Activated CD8-positive, alpha-beta memory T cell treated with anti-CD3 and anti-CD28 coated beads for 24 hours (primary cell): ENCODE measurements around the gene HEPN1.
A peak's percentile ranks its signal among the peaks of the same experiment; 100 is the strongest.

Experiments
- DNase-seq: peaks from one replicate; pipeline ENCODE4 v3.0.0-alpha.2; 2020

HEPN1 gene

GRCh38 chr11:124902616-124903015 is 16.4 kb upstream of the HEPN1 start:
- no peak for DNase-seq

DNA sequence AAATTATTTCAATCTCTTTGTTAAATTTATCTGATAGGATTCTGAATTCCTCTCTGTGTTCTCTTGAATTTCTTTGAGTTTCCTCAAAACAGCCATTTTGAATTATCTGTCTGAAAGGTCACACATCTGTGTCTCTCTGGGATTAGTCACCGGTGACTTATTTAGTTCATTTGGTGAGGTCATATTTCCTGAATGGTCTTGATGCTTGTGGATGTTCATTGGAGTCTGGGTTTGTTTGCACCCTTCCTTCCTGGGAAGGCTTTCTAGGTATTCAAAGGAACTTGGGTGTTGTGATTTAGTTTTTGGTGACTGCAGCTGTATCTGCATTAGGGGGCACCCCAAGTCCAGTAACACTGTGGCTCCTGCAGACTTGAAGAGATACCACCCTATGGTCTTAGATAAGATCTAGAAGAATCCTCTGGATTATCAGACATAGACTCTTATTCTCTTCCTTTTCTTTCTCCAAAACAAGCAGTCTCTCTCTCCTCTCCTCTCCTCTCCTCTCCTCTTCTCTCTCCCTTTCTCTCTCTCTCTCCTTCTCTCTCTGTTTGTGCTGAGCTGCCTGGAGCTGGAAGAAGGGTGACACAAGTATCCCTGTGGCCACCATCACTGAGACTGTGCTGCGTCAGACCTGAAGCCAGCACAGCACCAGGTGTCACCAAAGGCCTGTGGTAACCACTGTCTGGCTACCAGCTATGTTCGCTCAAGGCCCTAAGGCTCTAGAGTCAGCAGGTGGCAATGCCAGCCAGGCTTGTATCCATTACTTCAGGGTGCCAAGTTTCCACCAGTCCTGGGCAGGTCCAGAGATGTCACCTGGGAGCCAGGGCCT is 3.3 kb upstream of the HEPN1 start:
- no peak for DNase-seq

DNA sequence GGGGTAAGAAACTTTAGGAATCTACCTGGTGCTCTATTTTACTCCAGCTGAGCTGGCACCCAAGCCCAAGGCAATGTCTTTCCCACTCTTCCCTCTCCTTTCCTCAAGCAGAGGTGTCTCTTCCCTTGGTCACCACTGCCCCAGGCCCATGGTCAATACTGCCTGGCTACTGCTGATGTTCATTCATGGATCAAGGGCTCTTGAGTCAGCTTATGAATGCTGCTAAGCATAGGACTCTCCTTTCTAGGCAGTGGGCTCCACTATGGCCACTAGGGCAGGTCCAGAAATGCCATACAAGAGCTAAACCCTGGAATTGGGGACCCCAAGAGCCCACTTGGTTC is 2.7 kb upstream of the HEPN1 start:
- no peak for DNase-seq

DNA sequence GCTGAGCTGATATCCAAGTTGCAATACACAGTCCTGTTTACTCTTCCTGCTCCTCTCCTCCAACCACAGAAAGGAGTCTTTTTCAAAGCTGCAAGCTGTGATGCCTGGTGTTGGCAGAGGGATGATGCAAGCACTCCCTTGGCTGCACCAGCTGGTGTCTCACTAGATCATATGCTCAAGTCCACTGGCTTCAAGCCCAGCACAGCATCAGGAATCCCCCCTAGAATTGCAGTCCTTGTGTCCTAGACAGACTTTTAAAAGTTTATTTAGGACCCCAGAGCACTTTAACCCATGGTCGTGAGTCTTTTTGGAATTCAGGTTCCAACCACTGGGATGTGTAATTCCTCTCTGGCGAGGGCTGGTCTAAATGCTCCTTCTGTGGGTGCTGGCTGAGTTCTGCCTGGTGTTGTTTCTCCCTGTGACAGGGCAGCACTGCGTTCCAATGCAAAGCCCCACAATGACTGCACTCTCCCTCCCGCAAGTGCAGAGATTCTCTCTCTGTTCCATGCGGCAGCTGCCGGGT is 1.9 kb upstream of the HEPN1 start:
- no peak for DNase-seq

DNA sequence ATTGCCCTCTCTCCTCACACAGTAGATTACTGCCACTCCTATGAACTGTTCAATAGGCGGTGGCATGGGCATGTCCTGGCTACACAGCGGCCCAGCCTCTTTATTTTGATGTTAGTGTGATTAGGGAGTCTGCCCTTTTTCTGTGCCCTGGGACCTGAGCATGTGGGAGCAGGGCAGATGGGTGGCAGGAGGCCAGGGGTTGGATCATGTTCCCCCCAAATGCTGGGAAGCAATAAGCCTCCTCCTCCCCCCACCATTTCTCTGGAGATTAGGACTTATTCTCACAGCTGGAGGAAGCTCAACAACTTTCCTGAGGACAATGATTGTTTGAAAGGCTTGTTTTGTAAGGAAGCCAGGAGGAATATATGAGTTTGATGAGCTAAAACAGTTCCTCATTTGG is 848 bp downstream of the HEPN1 start:
- DNase-seq, result no peak

DNA sequence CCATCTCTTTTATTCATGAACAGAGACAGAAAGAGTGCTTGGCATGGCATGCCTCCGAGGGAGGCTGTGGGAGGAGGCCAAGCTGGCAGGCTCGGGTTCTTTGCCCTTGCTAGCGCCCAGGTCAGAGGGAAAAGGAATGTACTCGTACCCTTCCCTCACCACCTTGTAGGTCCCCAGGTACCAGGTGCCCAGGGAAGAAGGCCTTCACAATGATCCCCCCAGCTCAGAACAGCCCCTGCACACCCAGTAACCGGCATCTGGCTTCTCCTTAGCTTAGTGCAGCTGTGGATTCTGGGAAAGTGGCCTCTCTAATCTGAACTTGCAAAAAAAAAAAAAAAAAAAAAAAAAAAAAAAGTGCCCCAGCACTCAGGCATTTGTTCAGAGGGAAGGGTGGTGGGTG is 1.3 kb downstream of the HEPN1 start:
- no peak for DNase-seq

GRCh38 chr11:124920870-124921609 is 2.0 kb downstream of the HEPN1 start:
- peak; percentile 93 for DNase-seq

DNA sequence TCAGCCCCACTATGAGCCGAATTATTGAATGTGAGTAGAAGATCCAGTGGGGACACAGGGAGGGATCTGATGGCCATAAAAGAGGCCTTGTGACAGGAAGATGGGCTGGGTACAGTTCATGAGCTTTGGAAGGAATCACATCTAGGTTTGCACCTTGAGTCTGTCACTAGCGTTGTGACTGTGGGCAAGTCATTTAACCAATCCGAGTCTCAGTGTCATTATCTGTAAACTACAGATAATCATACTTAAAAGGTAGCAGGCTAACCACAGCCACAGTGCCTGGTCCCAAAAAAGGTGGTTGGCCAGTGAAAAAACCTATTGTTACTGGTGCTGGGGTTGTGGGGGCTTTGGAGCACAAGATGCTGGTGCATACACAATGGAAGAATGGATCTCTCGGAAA is 3.8 kb downstream of the HEPN1 start:
- DNase-seq, result no peak

DNA sequence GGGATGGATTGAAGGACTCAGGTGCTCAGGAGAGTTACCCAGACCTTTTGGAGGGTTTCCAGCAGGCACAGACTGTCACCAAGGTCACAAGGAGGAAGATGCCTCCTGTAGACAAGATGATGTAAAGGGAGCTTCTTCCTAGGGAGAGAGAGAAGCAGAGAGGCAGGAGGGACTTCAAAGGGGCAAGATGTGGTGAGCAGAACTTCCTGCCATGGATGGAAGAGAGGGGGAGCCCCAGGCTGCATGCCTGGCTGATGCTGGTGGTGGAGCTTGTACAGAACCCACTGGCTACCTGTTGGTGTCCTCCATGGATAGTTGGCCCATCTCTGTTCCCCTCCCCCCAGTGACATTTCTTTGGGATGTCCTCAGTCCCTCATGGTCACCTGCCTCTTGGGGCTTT is 4.2 kb downstream of the HEPN1 start:
- DNase-seq, result no peak

GRCh38 chr11:124928942-124929665 is 10.1 kb downstream of the HEPN1 start:
- no peak for DNase-seq

DNA sequence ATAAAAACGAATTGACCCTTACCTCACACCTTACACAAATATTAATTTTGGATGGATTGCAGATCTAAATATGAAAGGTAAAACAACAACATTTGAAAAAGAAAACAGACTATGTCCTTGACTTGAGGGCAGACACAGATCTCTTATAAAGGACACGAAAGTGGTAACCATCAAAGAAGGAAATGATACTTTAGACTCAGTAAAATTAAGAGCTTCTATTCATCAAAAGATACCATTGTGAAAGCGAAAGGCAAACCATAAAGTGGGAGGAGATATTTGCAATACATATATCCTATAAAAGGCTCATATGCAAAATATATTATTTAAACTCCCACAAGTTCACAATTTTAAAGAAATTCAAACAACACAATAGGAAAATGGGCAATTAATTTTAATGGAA is 11.7 kb downstream of the HEPN1 start:
- DNase-seq, result no peak

- no peak for DNase-seq
Measured at GRCh38 chr11:124934862-124935547, 16.0 kb downstream of the HEPN1 start.

DNA sequence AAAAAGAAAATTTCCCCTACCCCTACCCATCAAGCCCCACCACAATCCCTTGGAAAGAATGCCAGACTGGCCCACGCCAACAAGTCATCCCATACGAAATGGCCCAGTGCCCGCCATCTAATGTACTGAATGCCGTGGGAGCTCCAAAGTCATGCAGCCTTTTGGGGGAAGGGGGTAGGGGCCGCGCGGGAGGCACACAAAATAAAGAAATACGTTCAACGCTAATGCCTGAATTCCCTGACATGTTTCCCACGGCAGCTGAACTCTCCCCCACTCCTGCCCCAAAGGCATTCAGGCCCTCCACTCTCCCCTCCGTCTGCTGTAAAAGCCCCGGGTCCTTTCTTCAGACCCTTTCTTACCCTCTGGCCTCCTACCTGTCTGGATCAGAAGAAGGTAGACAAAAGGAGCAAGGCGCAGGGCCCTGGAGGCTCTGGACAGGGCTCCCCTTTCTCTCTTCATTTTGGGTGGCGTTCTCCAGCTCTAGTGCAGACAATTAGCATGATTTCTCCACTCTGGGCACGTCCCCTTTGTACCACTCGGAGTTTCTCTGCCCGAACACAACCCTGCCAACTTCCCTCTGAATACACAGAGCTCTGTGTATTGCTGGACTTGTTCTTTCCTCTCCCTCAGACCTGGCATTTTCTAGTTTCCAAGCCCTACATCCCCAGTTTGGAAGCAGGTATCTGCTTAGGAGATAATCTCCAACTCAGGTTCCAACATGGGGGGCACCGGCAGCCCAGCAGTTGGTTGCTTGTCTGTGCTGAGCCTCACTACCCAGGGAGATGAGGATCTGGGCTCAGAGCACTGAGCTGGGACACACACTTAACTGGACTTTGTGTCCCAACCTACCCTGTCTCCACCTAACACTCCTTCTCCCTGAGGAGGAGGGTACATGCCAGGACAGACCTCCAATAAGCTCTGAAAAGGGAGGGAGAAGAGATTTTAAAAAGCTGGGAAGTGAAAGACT is 16.8 kb downstream of the HEPN1 start, which contains the start of gene HEPACAM:
Gene HEPACAM, minus strand, starts transcription at position 500 of the 967 bp plus-strand sequence. Its CDS starts 41 bp downstream, at position 459.
- no peak for DNase-seq

DNA sequence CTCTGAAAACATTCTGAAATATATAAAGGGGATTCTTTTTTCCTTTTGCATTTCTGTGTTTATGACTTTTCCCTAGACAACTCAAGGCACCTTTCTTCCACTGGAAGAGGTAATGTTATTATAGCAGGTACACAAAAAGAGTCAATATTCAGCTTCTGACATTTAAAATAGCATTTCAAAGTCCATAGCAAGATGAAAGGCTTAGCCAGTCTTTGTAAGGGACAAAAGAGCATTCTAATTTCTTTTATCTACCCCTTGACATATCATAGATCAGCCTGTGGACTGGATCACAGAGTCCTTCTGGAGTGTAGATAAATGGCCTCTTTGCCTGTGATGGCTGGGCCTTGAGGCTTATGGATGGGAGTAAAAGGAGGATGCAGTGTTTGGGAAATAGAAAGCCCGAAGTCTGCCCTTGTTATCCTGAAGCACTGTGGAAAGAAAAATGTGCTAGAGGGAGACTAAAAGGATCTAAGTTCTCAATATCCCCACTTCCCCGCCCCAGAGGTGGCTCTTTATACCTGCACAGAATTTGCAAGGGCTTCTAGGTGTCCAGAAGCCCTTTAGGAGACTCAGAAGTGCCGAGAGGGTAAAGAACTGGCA is 18.4 kb downstream of the HEPN1 start:
- DNase-seq, result no peak

DNA sequence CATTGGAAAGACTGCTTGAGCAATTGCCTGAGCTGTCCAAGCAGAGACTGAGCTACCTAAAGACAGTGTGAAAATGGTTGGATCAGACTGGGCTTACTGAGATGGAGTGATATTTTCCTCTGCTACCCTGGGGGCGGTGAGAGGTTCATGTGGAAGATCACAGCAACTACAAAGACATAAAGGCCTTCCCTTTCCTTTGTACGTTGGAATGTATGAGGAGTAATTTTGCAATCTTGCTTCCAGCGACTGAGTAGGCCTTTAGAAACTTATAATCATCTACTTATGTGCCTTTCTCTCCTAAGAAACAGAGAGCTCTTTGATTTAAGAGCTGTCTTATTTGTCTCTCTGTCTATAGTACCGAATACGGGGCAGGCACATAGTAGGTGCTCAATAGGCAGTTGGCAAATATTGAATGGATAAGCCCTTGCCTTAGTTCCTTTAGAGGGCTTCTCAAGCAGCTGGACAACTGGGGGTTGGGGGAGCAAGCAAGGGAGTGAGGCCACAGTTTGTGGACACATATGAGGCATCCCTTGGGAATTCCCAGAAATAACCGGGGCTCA is 19.2 kb downstream of the HEPN1 start:
- DNase-seq, result no peak

DNA sequence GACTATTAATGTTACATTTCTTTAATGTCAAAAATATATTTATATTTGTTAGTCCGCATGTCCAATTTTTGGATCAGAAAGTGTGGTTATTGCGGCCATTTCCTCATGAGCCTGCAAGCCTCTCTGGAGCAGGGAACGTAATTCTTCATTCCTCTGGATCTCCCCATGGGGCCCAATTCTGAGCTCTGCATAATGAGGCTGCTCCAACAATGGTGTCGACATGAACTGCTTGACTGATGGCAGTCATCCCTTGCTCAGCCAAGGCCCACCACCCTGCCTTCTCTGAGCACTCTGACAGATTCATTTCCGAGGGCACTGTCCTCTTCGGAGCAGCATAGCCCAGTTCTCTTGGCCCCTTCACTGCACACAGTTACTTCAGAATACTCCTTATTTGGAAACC is 19.9 kb downstream of the HEPN1 start:
- DNase-seq, result no peak

DNA sequence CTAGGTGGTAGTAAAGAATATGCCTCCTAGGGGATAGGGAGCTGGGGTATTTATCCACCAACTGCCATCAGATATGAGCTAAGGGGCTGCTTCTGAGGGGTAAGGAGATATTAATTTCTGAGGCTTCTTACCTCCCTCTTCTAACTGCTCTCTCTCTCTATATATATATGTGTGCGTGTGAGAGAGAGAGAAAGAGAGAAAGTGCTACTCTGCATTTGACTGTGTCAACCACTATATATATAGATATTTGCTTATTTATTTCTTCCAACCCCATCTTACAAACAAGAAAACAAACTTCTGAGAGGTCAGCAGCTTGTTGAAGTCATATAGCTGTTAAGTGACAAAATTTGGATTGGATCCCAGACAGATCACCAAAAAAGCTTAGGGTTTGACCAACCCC is 22.7 kb downstream of the HEPN1 start:
- DNase-seq, result no peak

- no peak for DNase-seq
Measured at GRCh38 chr11:124942466-124943253, 23.6 kb downstream of the HEPN1 start.

- no peak for DNase-seq
Measured at GRCh38 chr11:124943254-124943616, 24.2 kb downstream of the HEPN1 start.

DNA sequence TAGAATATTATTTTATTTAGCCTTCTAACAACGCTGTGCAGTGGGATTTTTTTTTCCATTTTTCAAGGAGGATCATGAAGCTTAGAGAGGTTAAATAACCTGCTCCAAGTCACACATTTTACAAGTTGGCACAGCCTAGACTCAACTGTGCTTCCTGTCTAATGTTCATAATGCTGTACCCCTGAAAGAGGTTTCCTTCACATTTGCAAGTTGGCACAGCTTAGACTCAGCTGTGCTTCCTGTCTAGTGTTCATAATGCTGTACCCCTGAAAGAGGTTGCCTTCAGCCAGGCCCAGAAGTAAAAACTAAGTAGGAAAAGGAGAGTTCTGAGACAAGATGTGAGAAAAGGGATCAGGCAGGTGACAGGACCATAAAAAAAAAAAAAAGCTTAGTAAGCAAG is 24.7 kb downstream of the HEPN1 start:
- DNase-seq, result no peak
